Thyroid gland (tissue), 4 donors: ENCODE measurements around the gene RPL28. TPM values are rescaled to one million over a fixed set of nuclear protein-coding genes. Genes with fewer than 3 reads are reported as not detected.

ENCODE experiments used
- DNase-seq, 2 donors: peaks; one replicate each; pipeline ENCODE4 v3.0.0-alpha.2; 2019
- H3K27ac ChIP-seq, 3 donors: fragments of 200-600 bp; sonication (generic); 1 replicate in 2 of 3; 2 replicates in 1 of 3; pipeline ENCODE4 v1.5.1; 2016 to 2019; ENCODE audit warnings: mild to moderate bottlenecking in 1 of 3, moderate library complexity in 1 of 3
- H3K27me3 ChIP-seq: fragments of 200-600 bp; sonication (generic); one replicate; pipeline ENCODE4 v1.5.1; 2019
- H3K36me3 ChIP-seq, 2 donors: fragments of 200-600 bp; sonication (generic); one replicate each; pipeline ENCODE4 v1.5.1; 2016 to 2019
- H3K4me1 ChIP-seq, 2 donors: fragments of 200-600 bp; sonication (generic); one replicate each; pipeline ENCODE4 v1.5.1; 2017 to 2019
- H3K4me3 ChIP-seq, 3 donors: fragments of 200-600 bp; sonication (generic); replicated peaks in 1 of 3; 1 replicate in 2 of 3; 2 replicates in 1 of 3; pipeline ENCODE4 v1.5.1; 2016; ENCODE audit warnings: mild to moderate bottlenecking in 1 of 3
- H3K9me3 ChIP-seq: fragments of 200-600 bp; sonication (generic); one replicate; pipeline ENCODE4 v1.5.1; 2017
- CTCF ChIP-seq, 6 experiments: fragments of 200-600 bp in 3 of 6; fragments of 450-650 bp in 3 of 6; sonication (generic) in 3 of 6; IDR thresholded peaks; one replicate each; pipeline ENCODE4 v1.5.1; 2016 to 2019; ENCODE audit warnings: antibody characterized with exemption in 6 of 6, mild to moderate bottlenecking in 2 of 6, inconsistent platforms in 1 of 6, moderate library complexity in 1 of 6
- POLR2A ChIP-seq, 2 donors: fragments of 450-650 bp; IDR thresholded peaks; one replicate each; pipeline ENCODE4 v1.6.1; 2017; ENCODE audit warnings: antibody characterized with exemption in 2 of 2, mild to moderate bottlenecking in 2 of 2, moderate library complexity in 1 of 2
- WGBS, 2 donors: methylation state at CpG; one replicate each; pipeline ENCODE4 v1.1.5; 2017; 5-methylcytosine and 5-hydroxymethylcytosine counted together
- intact Hi-C: fragments of 100-400 bp; cut with DNase I; formaldehyde crosslinking; loops from one replicate; pipeline ENCODE4 v1.15.1; 2023
- total RNA-seq, 4 donors: library from RNA; depleted of rRNA; stranded (reverse); fragments of >200 nt; gene quantifications; one replicate each; pipeline ENCODE4 v1.2.3, GENCODE V29; 2016

Gene RPL28
- total RNA-seq, 4 donors from 2014 or later = 156 to 404 (median 205) TPM

- WGBS, 2 donors = 3% methylated on average over 23 to 24 of the region's 24 CpGs
- no peak for DNase-seq
- intact Hi-C loops = no loop called here
- no peaks in the 10 kb centered on the region for H3K36me3 ChIP-seq
- H3K27me3 ChIP-seq = peaks cover 25% of the 10 kb centered on the region
- no peaks in the 10 kb centered on the region for H3K9me3 ChIP-seq
- peak overlapping the region in 1 of 3 donors; percentile 23 for H3K4me3 ChIP-seq
- TF ChIP-seq POLR2A (IDR thresholded peaks at IDR 0.05) = no peak
- no peak for TF ChIP-seq CTCF (IDR thresholded peaks at IDR 0.05)
- no peak overlapping the region for H3K27ac ChIP-seq
- H3K4me1 ChIP-seq = peaks cover 11 to 16% of the 10 kb centered on the region in 2 donors
Observed at GRCh38 chr19:55353356-55353802, 32.4 kb upstream of the RPL28 start.

GRCh38 chr19:55353803-55354697 lies 31.7 kb upstream of the RPL28 start:
- peaks cover 25% of the 10 kb centered on the region for H3K27me3 ChIP-seq
- TF ChIP-seq POLR2A (IDR thresholded peaks at IDR 0.05) = no peak
- H3K4me3 ChIP-seq = peak overlapping the region in 1 of 3 donors; percentile 23
- peaks cover 11 to 16% of the 10 kb centered on the region in 2 donors for H3K4me1 ChIP-seq
- intact Hi-C loops = no loop called here
- no peaks in the 10 kb centered on the region for H3K9me3 ChIP-seq
- WGBS, 2 donors = 2 to 5% methylated on average over 14 to 51 of the region's 72 CpGs
- no peak overlapping the region for H3K27ac ChIP-seq
- peak; percentile 29 to 31 for DNase-seq
- no peaks in the 10 kb centered on the region for H3K36me3 ChIP-seq

GRCh38 chr19:55354698-55355212 lies 31.0 kb upstream of the RPL28 start, which contains the start of gene COX6B2:
Gene COX6B2 (minus strand): TSS chr19:55354719. CDS start chr19:55354521, 198 bp downstream.
- no peak within 1 kb of the TSS for H3K27ac ChIP-seq
- peaks cover 11 to 16% of the 10 kb centered on the region in 2 donors for H3K4me1 ChIP-seq

GRCh38 chr19:55355213-55355821 lies 30.4 kb upstream of the RPL28 start:
- no peak for TF ChIP-seq POLR2A (IDR thresholded peaks at IDR 0.05)
- TF ChIP-seq CTCF (IDR thresholded peaks at IDR 0.05) = no peak
- no peak for DNase-seq
- Histone ChIP-seq H3K4me1 (peaks cover 11 to 16% of the 10 kb centered on the region in 2 donors), H3K9me3 (no peaks in the 10 kb centered on the region), H3K27ac (no peak overlapping the region), H3K4me3 (no peak overlapping the region), H3K27me3 (peaks cover 25% of the 10 kb centered on the region), H3K36me3 (no peaks in the 10 kb centered on the region)
- intact Hi-C loops = no loop called here
- 24 to 42% methylated on average over 11 to 13 of the region's 13 CpGs for WGBS, 2 donors

More at GRCh38 chr19:55354698-55355212, 31.0 kb upstream of the RPL28 start, which contains the start of gene COX6B2:
- DNase-seq = no peak
- H3K36me3 ChIP-seq = no peaks in the 10 kb centered on the region
- peaks cover 25% of the 10 kb centered on the region for H3K27me3 ChIP-seq
- peak within 1 kb of the TSS in 1 of 3 donors; percentile 23 for H3K4me3 ChIP-seq
- WGBS, 2 donors = 2 to 4% methylated on average over 20 to 28 of the region's 43 CpGs
- H3K9me3 ChIP-seq = no peaks in the 10 kb centered on the region
- TF ChIP-seq POLR2A (IDR thresholded peaks at IDR 0.05) (no peak), CTCF (IDR thresholded peaks at IDR 0.05) (no peak)
- intact Hi-C loops = no loop called here

GRCh38 chr19:55358493-55358892 lies 27.2 kb upstream of the RPL28 start:
- TF ChIP-seq CTCF (IDR thresholded peaks at IDR 0.05) (no peak), POLR2A (IDR thresholded peaks at IDR 0.05) (no peak)
- Histone ChIP-seq H3K4me3 (no peak overlapping the region), H3K4me1 (peaks cover 11 to 12% of the 10 kb centered on the region in 2 donors), H3K9me3 (no peaks in the 10 kb centered on the region), H3K36me3 (no peaks in the 10 kb centered on the region), H3K27me3 (peaks cover 13% of the 10 kb centered on the region), H3K27ac (no peak overlapping the region)
- DNase-seq = no peak
- WGBS, 2 donors = 83 to 89% methylated on average over 19 of the region's 19 CpGs
- intact Hi-C loops = no loop called here
